GM20000 (cell line): ENCODE measurements around the gene CTPS2.

ENCODE experiments used
- DNase-seq: peaks from one replicate; pipeline ENCODE4 v3.0.0; 2012; ENCODE audit warnings: low spot score
- CTCF ChIP-seq: IDR thresholded peaks from 2 replicates; pipeline ENCODE4 v1.5.1; 2012; ENCODE audit warnings: mild to moderate bottlenecking, control low read depth; ENCODE audit errors: extremely low read depth, missing control alignments

CTPS2 gene

GRCh38 chrX:16695079-16695676 lies 17.3 kb downstream of the CTPS2 start:
- TF ChIP-seq CTCF = peak; percentile 37
- peak; percentile 31 for DNase-seq

- TF ChIP-seq CTCF = no peak
- no peak for DNase-seq
Measured at GRCh38 chrX:16687514-16687913, 25.0 kb downstream of the CTPS2 start.

- TF ChIP-seq CTCF = no peak
- DNase-seq = no peak
Measured at GRCh38 chrX:16683007-16683664, 29.3 kb downstream of the CTPS2 start.

DNA sequence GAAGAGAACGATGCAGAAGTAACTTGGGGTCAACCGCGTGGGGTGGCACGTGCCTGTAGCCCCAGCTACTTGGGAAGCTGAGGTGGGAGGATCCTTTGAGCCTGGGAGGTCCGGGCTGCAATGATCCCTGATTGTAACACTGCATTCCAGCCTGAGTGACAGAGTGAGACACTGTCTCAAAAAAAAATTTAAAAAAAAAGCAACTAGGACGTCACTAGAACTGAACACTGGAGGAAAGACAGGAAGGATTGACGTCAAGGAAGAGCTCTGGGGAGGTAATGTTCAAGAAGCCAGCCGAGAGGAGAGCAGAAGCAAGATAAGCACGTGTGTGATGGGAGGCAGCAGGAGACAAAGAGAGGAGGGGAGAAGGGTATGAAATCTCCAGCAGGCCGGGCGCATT lies 33.8 kb downstream of the CTPS2 start:
- no peak for DNase-seq
- no peak for TF ChIP-seq CTCF

- no peak for DNase-seq
- no peak for TF ChIP-seq CTCF
Measured at GRCh38 chrX:16671005-16671404, 41.5 kb downstream of the CTPS2 start.

DNA sequence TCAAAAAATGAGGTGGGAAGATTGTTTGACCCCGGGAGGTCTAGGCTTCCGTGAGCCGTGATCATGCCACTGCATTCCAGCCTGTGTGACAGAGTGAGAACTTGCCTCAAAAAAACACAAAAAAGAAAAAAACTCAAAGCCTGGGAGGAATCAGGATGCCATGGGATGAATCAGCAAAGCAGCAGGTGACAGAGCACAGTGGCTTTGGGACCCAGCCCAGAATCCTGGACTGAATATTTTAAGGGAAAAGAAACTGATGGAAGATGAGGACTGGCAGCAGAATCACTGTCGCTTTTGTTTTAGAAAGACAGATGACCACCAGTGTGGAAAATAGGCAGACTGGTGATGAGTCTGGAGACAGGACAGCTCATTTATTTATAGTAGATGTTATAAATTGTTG lies 45.9 kb downstream of the CTPS2 start:
- no peak for TF ChIP-seq CTCF

DNA sequence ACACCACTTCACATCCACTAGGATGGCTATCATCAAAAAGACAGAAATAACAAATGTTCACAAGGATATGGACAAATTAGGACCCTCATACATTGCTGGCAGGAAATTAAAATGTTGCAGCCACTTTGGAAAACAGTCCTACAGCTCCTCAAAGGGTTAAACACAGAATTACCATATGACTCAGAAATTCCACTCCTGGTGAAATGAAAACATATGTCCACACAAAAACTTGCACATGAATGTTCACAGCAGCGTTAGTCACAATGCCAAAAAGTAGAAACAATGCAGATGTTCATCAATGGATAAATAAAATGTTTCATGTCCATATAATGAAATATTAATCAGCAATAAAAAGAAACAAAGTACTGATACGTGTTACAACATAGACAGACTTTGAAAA lies 47.4 kb downstream of the CTPS2 start:
- no peak for DNase-seq
- TF ChIP-seq CTCF = no peak

More for the DNA sequence above, 45.9 kb downstream of the CTPS2 start:
- DNase-seq = no peak
